ENCODE data around the gene AMOTL1. TPM values are rescaled to one million over a fixed set of nuclear protein-coding genes. Genes with fewer than 3 reads are reported as not detected.

AMOTL1 gene
- total RNA-seq, 4 donors from 2014 or later: 150 to 393 (median 244) TPM

DNA sequence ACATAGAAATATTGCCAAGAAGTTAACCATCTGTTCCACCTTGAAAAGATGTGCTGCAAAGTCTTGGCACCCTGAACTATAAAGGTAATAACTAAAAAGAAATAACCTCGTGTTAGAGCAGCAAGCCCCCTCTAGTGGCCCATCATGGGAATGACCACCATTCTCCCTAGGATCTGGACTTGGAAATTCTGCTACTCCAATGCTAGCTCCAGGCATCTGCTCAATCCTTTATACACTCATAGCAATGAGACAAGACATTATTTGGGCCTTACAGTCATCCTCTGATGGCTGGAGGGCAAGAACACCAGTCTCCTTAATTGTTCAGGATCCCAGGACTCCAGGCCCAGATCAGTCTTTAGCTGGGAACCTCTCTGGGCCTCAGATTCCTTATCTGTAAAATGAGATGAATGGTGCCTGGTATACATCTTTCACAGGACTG is 129.2 kb downstream of the AMOTL1 start:
- no peaks in the 10 kb centered on the region for H3K9me3 ChIP-seq
- DNase-seq: peak in 1 of 2 donors; percentile 41
- H3K36me3 ChIP-seq: peaks cover 0 to 21% of the 10 kb centered on the region in 2 donors
- no peak overlapping the region for H3K27ac ChIP-seq
- intact Hi-C loops (cut with DNase I; ENCODE audit: low total_unique reads): loop anchor here (1.0 kb wide), 1 partner anchor 274 kb away; no protein-coding TSS in a partner anchor
- no peaks in the 10 kb centered on the region for H3K27me3 ChIP-seq
- H3K4me3 ChIP-seq: no peak overlapping the region
- peaks cover 0 to 13% of the 10 kb centered on the region in 2 donors for H3K4me1 ChIP-seq
- peak in 1 of 2 donors; percentile 60 for ATAC-seq
- in situ Hi-C loops (cut with MboI; ENCODE audit: low sequenced_read_pairs in 4 of 4): loop anchor here in 2 of 4 donors (5.0 to 10.0 kb wide), 2 partner anchors 273 to 275 kb away; no protein-coding TSS in a partner anchor
- no peak for TF ChIP-seq POLR2A (IDR thresholded peaks at IDR 0.05)
- TF ChIP-seq, protein P1, sequence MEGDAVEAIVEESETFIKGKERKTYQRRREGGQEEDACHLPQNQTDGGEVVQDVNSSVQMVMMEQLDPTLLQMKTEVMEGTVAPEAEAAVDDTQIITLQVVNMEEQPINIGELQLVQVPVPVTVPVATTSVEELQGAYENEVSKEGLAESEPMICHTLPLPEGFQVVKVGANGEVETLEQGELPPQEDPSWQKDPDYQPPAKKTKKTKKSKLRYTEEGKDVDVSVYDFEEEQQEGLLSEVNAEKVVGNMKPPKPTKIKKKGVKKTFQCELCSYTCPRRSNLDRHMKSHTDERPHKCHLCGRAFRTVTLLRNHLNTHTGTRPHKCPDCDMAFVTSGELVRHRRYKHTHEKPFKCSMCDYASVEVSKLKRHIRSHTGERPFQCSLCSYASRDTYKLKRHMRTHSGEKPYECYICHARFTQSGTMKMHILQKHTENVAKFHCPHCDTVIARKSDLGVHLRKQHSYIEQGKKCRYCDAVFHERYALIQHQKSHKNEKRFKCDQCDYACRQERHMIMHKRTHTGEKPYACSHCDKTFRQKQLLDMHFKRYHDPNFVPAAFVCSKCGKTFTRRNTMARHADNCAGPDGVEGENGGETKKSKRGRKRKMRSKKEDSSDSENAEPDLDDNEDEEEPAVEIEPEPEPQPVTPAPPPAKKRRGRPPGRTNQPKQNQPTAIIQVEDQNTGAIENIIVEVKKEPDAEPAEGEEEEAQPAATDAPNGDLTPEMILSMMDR (IDR thresholded peaks at IDR 0.05 in 4 of 5, conservative IDR thresholded peaks at IDR 0.05 in 1 of 5): peak; percentile 60 to 81 (median 67)

DNA sequence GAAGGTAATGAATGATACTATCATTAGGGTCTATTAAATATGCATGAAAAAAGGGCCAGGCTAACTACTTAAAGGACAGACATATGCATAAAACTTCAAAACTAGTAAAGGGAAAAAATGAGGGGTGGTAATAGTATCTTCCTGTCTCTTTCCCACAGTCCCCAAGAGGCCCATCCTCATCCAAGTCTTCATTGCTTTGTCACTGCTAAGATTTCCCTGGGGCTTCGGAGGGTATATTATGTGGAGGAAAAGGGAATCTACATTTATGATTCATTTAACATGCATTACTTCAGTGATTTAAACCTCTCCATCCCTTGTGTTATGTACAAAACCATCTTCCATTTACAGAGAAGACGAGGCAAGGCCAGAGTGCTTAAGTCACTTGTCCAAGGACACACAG is 139.1 kb downstream of the AMOTL1 start:
- DNase-seq (no peak), ATAC-seq (no peak)
- in situ Hi-C loops (cut with MboI; ENCODE audit: low sequenced_read_pairs in 4 of 4): loop anchor here in 3 of 4 donors (10.0 to 25.0 kb wide), 2 partner anchors 95 to 282 kb away; no protein-coding TSS in a partner anchor
- Histone ChIP-seq H3K27ac (no peak overlapping the region), H3K4me3 (no peak overlapping the region), H3K27me3 (no peaks in the 10 kb centered on the region), H3K36me3 (no peaks in the 10 kb centered on the region), H3K9me3 (no peaks in the 10 kb centered on the region), H3K4me1 (no peaks in the 10 kb centered on the region)
- intact Hi-C loops (cut with DNase I; ENCODE audit: low total_unique reads): no loop called here
- TF ChIP-seq POLR2A (IDR thresholded peaks at IDR 0.05): no peak
- TF ChIP-seq, protein P1 (IDR thresholded peaks at IDR 0.05 in 4 of 5, conservative IDR thresholded peaks at IDR 0.05 in 1 of 5): no peak

DNA sequence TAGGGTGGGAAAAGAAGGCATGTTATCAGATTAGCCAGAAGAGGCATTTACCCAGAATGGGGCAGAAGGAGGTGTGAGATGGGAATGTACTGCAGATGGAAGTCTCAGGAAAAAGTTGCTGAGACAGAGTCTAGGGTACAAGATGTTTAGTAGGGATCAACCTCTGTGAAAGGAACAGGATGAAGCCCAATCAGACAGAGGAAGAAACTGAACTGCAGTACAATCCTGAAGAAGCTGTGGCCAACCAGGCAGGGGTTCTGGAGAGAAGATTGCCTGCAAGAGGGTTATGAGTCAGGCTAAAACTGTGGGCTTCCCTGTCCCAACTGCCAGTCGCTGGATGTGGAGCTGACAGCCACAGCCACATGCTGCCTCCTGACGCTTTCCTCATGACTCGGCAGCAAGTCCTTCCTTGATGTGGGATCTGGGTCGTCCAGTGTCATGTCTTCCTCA is 141.2 kb downstream of the AMOTL1 start:
- Histone ChIP-seq H3K4me3 (no peak overlapping the region), H3K9me3 (no peaks in the 10 kb centered on the region), H3K36me3 (no peaks in the 10 kb centered on the region), H3K4me1 (no peaks in the 10 kb centered on the region), H3K27me3 (no peaks in the 10 kb centered on the region), H3K27ac (no peak overlapping the region)
- TF ChIP-seq POLR2A (IDR thresholded peaks at IDR 0.05): no peak
- TF ChIP-seq, protein P1 (IDR thresholded peaks at IDR 0.05 in 4 of 5, conservative IDR thresholded peaks at IDR 0.05 in 1 of 5): no peak
- intact Hi-C loops (cut with DNase I; ENCODE audit: low total_unique reads) (no loop called here), in situ Hi-C loops (cut with MboI; ENCODE audit: low sequenced_read_pairs in 4 of 4) (loop anchor here in 3 of 4 donors (10.0 to 25.0 kb wide), 2 partner anchors 97 to 285 kb away; no protein-coding TSS in a partner anchor)
- DNase-seq (no peak), ATAC-seq (no peak)

DNA sequence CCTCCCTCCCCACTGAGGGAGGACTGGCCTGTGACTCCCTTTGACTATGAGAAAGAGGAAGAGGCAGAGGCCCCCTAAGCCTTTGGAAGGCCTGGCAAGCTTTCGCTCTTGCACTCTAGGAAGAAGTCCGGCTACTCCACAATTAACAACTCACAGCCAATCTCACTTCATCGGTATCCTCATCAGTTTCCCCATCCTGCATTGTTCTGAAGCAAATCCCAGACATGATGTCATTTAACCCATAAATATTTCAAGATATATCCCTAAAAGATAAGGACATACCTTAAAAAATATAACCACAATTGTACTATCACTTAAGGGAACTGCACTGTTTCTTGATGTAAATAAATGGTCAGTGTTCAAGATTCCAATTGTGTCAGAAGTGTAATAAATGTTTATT is 142.1 kb downstream of the AMOTL1 start:
- no peaks in the 10 kb centered on the region for H3K9me3 ChIP-seq
- ATAC-seq: no peak
- no peak overlapping the region for H3K27ac ChIP-seq
- no peaks in the 10 kb centered on the region for H3K36me3 ChIP-seq
- H3K4me1 ChIP-seq: no peaks in the 10 kb centered on the region
- H3K27me3 ChIP-seq: no peaks in the 10 kb centered on the region
- intact Hi-C loops (cut with DNase I; ENCODE audit: low total_unique reads): no loop called here
- TF ChIP-seq POLR2A (IDR thresholded peaks at IDR 0.05): no peak
- TF ChIP-seq, protein P1 (IDR thresholded peaks at IDR 0.05 in 4 of 5, conservative IDR thresholded peaks at IDR 0.05 in 1 of 5): no peak
- no peak for DNase-seq
- no peak overlapping the region for H3K4me3 ChIP-seq
- in situ Hi-C loops (cut with MboI; ENCODE audit: low sequenced_read_pairs in 4 of 4): loop anchor here in 1 of 4 donors (25.0 kb wide), 1 partner anchor 98 kb away; no protein-coding TSS in a partner anchor
